ENCODE measurements around the gene CLCA1. TPM values are rescaled to one million over a fixed set of nuclear protein-coding genes. Genes with fewer than 3 reads are reported as not detected.

Gene CLCA1
- total RNA-seq, 1 experiment from 2014 or later = 0.12 TPM

DNA sequence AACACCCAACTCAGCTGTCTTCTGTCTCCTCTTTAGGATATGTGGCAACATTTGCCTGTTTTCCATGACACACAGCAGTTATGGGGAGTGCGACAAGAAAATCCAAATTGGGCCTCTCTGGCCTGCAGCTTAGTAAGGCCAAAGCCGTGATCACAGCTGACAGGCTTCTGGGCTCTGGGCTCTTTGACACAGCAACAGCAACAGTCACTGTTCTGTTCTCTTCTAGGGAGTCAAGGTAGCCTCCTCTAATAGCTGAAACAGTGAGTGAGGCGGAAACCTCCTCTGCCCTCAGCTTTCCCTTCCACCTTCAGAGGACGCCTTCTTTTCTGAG, 19.0 kb downstream of the CLCA1 start:
- CTCF ChIA-PET = no interaction called here
- POLR2A ChIA-PET = no interaction called here
- ATAC-seq (no peak), DNase-seq (ENCODE audit: low read depth, low spot score) (no peak)
- intact Hi-C loops (cut with micrococcal nuclease) = no loop called here
- TF ChIP-seq POLR2A (IDR thresholded peaks at IDR 0.05; ENCODE audit: borderline replicate concordance, extremely low read depth, insufficient read depth, insufficient read length) = no peak
- no peak for TF ChIP-seq YY1 (IDR thresholded peaks at IDR 0.05; ENCODE audit: extremely low read depth, insufficient replicate concordance, low read depth, low read length)
- TF ChIP-seq, protein P1, sequence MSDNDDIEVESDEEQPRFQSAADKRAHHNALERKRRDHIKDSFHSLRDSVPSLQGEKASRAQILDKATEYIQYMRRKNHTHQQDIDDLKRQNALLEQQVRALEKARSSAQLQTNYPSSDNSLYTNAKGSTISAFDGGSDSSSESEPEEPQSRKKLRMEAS (IDR thresholded peaks at IDR 0.05) = no peak
- TF ChIP-seq REST (IDR thresholded peaks at IDR 0.05; ENCODE audit: low read depth) = no peak
- TF ChIP-seq JUND (IDR thresholded peaks at IDR 0.05) = no peak
- TF ChIP-seq EZH2 (IDR thresholded peaks at IDR 0.05) = no peak
- TF ChIP-seq ATF3 (IDR thresholded peaks at IDR 0.05) = no peak
- TF ChIP-seq, protein P2, sequence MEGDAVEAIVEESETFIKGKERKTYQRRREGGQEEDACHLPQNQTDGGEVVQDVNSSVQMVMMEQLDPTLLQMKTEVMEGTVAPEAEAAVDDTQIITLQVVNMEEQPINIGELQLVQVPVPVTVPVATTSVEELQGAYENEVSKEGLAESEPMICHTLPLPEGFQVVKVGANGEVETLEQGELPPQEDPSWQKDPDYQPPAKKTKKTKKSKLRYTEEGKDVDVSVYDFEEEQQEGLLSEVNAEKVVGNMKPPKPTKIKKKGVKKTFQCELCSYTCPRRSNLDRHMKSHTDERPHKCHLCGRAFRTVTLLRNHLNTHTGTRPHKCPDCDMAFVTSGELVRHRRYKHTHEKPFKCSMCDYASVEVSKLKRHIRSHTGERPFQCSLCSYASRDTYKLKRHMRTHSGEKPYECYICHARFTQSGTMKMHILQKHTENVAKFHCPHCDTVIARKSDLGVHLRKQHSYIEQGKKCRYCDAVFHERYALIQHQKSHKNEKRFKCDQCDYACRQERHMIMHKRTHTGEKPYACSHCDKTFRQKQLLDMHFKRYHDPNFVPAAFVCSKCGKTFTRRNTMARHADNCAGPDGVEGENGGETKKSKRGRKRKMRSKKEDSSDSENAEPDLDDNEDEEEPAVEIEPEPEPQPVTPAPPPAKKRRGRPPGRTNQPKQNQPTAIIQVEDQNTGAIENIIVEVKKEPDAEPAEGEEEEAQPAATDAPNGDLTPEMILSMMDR (IDR thresholded peaks at IDR 0.05 in 2 of 3, conservative IDR thresholded peaks at IDR 0.05 in 1 of 3; ENCODE audit: borderline replicate concordance in 1 of 3, insufficient read depth in 1 of 3, low read depth in 2 of 3, low read length in 2 of 3) = no peak
- TF ChIP-seq SIN3A (IDR thresholded peaks at IDR 0.05; ENCODE audit: low read depth) = no peak
- TF ChIP-seq, protein P3, sequence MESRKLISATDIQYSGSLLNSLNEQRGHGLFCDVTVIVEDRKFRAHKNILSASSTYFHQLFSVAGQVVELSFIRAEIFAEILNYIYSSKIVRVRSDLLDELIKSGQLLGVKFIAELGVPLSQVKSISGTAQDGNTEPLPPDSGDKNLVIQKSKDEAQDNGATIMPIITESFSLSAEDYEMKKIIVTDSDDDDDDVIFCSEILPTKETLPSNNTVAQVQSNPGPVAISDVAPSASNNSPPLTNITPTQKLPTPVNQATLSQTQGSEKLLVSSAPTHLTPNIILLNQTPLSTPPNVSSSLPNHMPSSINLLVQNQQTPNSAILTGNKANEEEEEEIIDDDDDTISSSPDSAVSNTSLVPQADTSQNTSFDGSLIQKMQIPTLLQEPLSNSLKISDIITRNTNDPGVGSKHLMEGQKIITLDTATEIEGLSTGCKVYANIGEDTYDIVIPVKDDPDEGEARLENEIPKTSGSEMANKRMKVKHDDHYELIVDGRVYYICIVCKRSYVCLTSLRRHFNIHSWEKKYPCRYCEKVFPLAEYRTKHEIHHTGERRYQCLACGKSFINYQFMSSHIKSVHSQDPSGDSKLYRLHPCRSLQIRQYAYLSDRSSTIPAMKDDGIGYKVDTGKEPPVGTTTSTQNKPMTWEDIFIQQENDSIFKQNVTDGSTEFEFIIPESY (IDR thresholded peaks at IDR 0.05; ENCODE audit: extremely low read depth, insufficient replicate concordance, low read length) = no peak
- no peak for TF ChIP-seq RAD21 (IDR thresholded peaks at IDR 0.05; ENCODE audit: low read depth)
- TF ChIP-seq EZH2phosphoT487 (IDR thresholded peaks at IDR 0.05; ENCODE audit: borderline replicate concordance) = no peak
- Histone ChIP-seq H4K20me1 (ENCODE audit: insufficient read depth) (no peaks in the 10 kb centered on the region), H3K4me1 (ENCODE audit: control insufficient read depth in 1 of 2, insufficient read depth in 2 of 2, low read length in 2 of 2) (no peaks in the 10 kb centered on the region), H3K9me3 (ENCODE audit: control insufficient read depth in 1 of 2, insufficient read depth in 1 of 2, low read depth in 1 of 2, low read length in 2 of 2) (no peaks in the 10 kb centered on the region), H3K9me2 (ENCODE audit: insufficient read depth) (no peaks in the 10 kb centered on the region), H3K27ac (ENCODE audit: low read depth, low read length) (no peak overlapping the region), H3K36me3 (ENCODE audit: control insufficient read depth in 1 of 2, insufficient read depth in 2 of 2, low read length in 2 of 2) (no peaks in the 10 kb centered on the region), H3K4me3 (replicated peaks in 1 of 2; ENCODE audit: low read depth in 1 of 2, low read length in 2 of 2) (no peak overlapping the region), H3K79me2 (ENCODE audit: insufficient read depth, low read length) (no peaks in the 10 kb centered on the region), H3K27me3 (ENCODE audit: insufficient read depth, low read length) (no peaks in the 10 kb centered on the region), H3K9ac (ENCODE audit: low read length) (no peak overlapping the region), H3K4me2 (ENCODE audit: low read length) (no peak overlapping the region), H2AFZ (ENCODE audit: low read depth, low read length, poor library complexity, severe bottlenecking) (no peak overlapping the region)
- RAD21 ChIA-PET (ENCODE audit: low non-redundant PET in 1 of 2, low total read pairs in 2 of 2, uncharacterized antibody in 2 of 2, unreplicated experiment in 2 of 2) = no interaction called here
- BruUV-seq (replicated peaks) = no TSS peak
